K562 (cell line): ENCODE data around the gene ECHDC1. TPM values are rescaled to one million over a fixed set of nuclear protein-coding genes. Genes with fewer than 3 reads are reported as not detected.
A peak's percentile ranks its signal among the peaks of the same experiment; 100 is the strongest.

Source experiments
- ATAC-seq: fragments of 200-7000 bp; cut with Tn5 transposase; 3 replicates; pipeline ENCODE4 v1.9.1; 2020; ENCODE audit warnings: moderate library complexity
- BruUV-seq: library from RNA; stranded (reverse); fragments of 400-500 nt; replicated peaks from 2 replicates; lab custom pipeline; 2021; lab: Mats Ljungman, UMichigan
- CTCF ChIA-PET: fragments of 300-600 bp; formaldehyde crosslinking; extraction: SDS; loops from one replicate; lab custom pipeline; 2021; ENCODE audit warnings: low intra/inter-chr PET ratio; lab: Yijun Ruan, JAX
- POLR2A ChIA-PET: fragments of 300-600, 350-650 bp; sonication (Branson Sonifier 250); formaldehyde crosslinking; extraction: SDS; loops from one replicate; lab custom pipeline; 2021; ENCODE audit warnings: antibody characterized with exemption, inconsistent platforms; lab: Yijun Ruan, JAX
- DNase-seq, 4 experiments: peaks; one replicate each; pipeline versions ENCODE4 v3.0.0 to v3.0.0-alpha.2; 2011 to 2018; ENCODE audit warnings: low spot score in 3 of 4, mixed read lengths in 3 of 4; ENCODE audit errors: extremely low read depth in 1 of 4
- FAIRE-seq: peaks from 2 replicates; lab custom pipeline; 2011; peaks lifted over from hg19 to GRCh38; lab: Jason Lieb, UNC
- H2AFZ ChIP-seq: 2 replicates; pipeline ENCODE4 v1.6.0; 2011; ENCODE audit warnings: low read depth, low read length, control low read depth, inconsistent platforms
- H3K27ac ChIP-seq: fragments of 200-600 bp; 3 replicates; pipeline ENCODE4 v1.8.0; 2011; ENCODE audit warnings: low read depth, mild to moderate bottlenecking, control low read depth, inconsistent platforms, low read length, moderate library complexity, mixed read lengths; ENCODE audit errors: extremely low read depth
- H3K27me3 ChIP-seq, 2 experiments: fragments of 300-600 bp in 1 of 2; 2 replicates in 1 of 2; 3 replicates in 1 of 2; pipeline versions ENCODE4 v1.6.0 to v1.8.0; 2011; ENCODE audit warnings: inconsistent platforms in 2 of 2, low read length in 2 of 2, mild to moderate bottlenecking in 1 of 2, mixed read lengths in 1 of 2, moderate library complexity in 1 of 2; ENCODE audit not compliant: control insufficient read depth in 2 of 2, insufficient read depth in 2 of 2
- H3K36me3 ChIP-seq: fragments of 300-600 bp; 3 replicates; pipeline ENCODE4 v1.8.0; 2011; ENCODE audit warnings: mild to moderate bottlenecking, low read length, inconsistent platforms; ENCODE audit not compliant: control insufficient read depth, insufficient read depth
- H3K4me1 ChIP-seq, 2 experiments: fragments of 200-600 bp in 1 of 2; replicated peaks in 1 of 2; 2 replicates in 1 of 2; 3 replicates in 1 of 2; pipeline versions ENCODE4 v1.5.1 to v1.8.0; 2011; ENCODE audit warnings: inconsistent platforms in 2 of 2, low read length in 2 of 2, mild to moderate bottlenecking in 1 of 2, mixed read lengths in 1 of 2, moderate library complexity in 1 of 2; ENCODE audit not compliant: control insufficient read depth in 2 of 2, insufficient read depth in 2 of 2
- H3K4me2 ChIP-seq: 2 replicates; pipeline ENCODE4 v1.6.1; 2011; ENCODE audit warnings: low read length, control low read depth, inconsistent platforms, mixed read lengths; ENCODE audit not compliant: insufficient read depth
- H3K4me3 ChIP-seq: fragments of 200-600 bp; sonication (generic), shearing (Covaris generic); 2 replicates; pipeline ENCODE4 v1.5.1; 2016; ENCODE audit warnings: control low read depth, inconsistent platforms
- H3K79me2 ChIP-seq: fragments of 200-600 bp; 3 replicates; pipeline ENCODE4 v1.8.0; 2011; ENCODE audit warnings: low read length, inconsistent platforms; ENCODE audit not compliant: control insufficient read depth, insufficient read depth
- H3K9ac ChIP-seq, 2 experiments: 2 replicates each; pipeline versions ENCODE4 v1.6.0 to v1.6.1; 2011; ENCODE audit warnings: low read depth in 2 of 2, low read length in 2 of 2, control low read depth in 1 of 2, inconsistent platforms in 1 of 2, mild to moderate bottlenecking in 1 of 2, mixed read lengths in 1 of 2; ENCODE audit not compliant: insufficient read depth in 1 of 2
- H3K9me1 ChIP-seq: one replicate; pipeline ENCODE4 v1.6.0; 2011; ENCODE audit warnings: inconsistent platforms, mild to moderate bottlenecking, low read length, moderate library complexity; ENCODE audit not compliant: control insufficient read depth, insufficient read depth
- H3K9me3 ChIP-seq: replicated peaks from 2 replicates; pipeline ENCODE4 v1.5.1; 2011; ENCODE audit warnings: low read depth, low read length, inconsistent platforms; ENCODE audit not compliant: control insufficient read depth, insufficient read depth
- H4K20me1 ChIP-seq: replicated peaks from 2 replicates; pipeline ENCODE4 v1.6.1; 2011; ENCODE audit warnings: low read length, inconsistent platforms, mixed read lengths; ENCODE audit not compliant: control insufficient read depth, insufficient read depth
- BRD4 ChIP-seq: fragments of 200-600 bp; sonication (generic); IDR thresholded peaks from 2 replicates; pipeline ENCODE4 v1.6.1; 2017; ENCODE audit warnings: inconsistent platforms
- CBFA2T3 ChIP-seq: fragments of 450-650 bp; IDR thresholded peaks from 2 replicates; pipeline ENCODE4 v1.6.1; 2017
- EHMT2 ChIP-seq: fragments of 450-650 bp; IDR thresholded peaks from 2 replicates; pipeline ENCODE4 v1.6.1; 2018; ENCODE audit warnings: antibody characterized with exemption
- FOXK1 ChIP-seq: sonication (generic); formaldehyde crosslinking; IDR thresholded peaks from 2 replicates; pipeline ENCODE4 v1.8.0; 2022; ENCODE audit warnings: missing genetic modification reagents, mild to moderate bottlenecking, borderline replicate concordance
- HMGN3 ChIP-seq: IDR thresholded peaks from 2 replicates; pipeline ENCODE4 v1.6.1; 2011; ENCODE audit warnings: borderline replicate concordance, low read depth, mild to moderate bottlenecking, mixed read lengths, low read length; ENCODE audit not compliant: insufficient read length; ENCODE audit errors: extremely low read depth
- HNRNPH1 ChIP-seq: fragments of 200-400 bp; formaldehyde crosslinking; optimal IDR thresholded peaks from 2 replicates; pipeline ENCODE3; 2017; ENCODE audit warnings: low read depth, mild to moderate bottlenecking, low read length, moderate library complexity
- L3MBTL2 ChIP-seq: fragments of 450-650 bp; IDR thresholded peaks from 2 replicates; pipeline ENCODE4 v1.6.1; 2016; ENCODE audit warnings: mild to moderate bottlenecking, moderate library complexity
- MEF2A ChIP-seq: IDR thresholded peaks from 2 replicates; pipeline ENCODE4 v1.6.1; 2011; ENCODE audit warnings: low read depth, mild to moderate bottlenecking, low read length, moderate library complexity; ENCODE audit not compliant: control insufficient read depth
- MTF1 ChIP-seq: fragments of 250-450 bp; sonication (Bioruptor Pico); IDR thresholded peaks from 2 replicates; pipeline ENCODE4 v1.9.0; 2021; ENCODE audit warnings: moderate library complexity, mild to moderate bottlenecking, inconsistent platforms, borderline replicate concordance
- PHB2 ChIP-seq: fragments of 450-650 bp; IDR thresholded peaks from 2 replicates; pipeline ENCODE4 v1.6.1; 2017; ENCODE audit warnings: low read depth
- POLR2B ChIP-seq: fragments of 450-650 bp; IDR thresholded peaks from 2 replicates; pipeline ENCODE4 v1.6.1; 2018; ENCODE audit warnings: low read depth; ENCODE audit not compliant: partially characterized antibody
- SETDB1 ChIP-seq: IDR thresholded peaks from one replicate; pipeline ENCODE4 v1.6.1; 2012; ENCODE audit warnings: low read length, control low read depth, inconsistent platforms
- WGBS: fragments of 100-300 bp; shearing (Covaris generic); methylation state at CpG from one replicate; pipeline ENCODE4 v1.1.6; 2016; ENCODE audit warnings: low coverage, mixed read lengths; ENCODE audit not compliant: insufficient coverage; ENCODE audit errors: missing lambda C conversion rate; 5-methylcytosine and 5-hydroxymethylcytosine counted together
- in situ Hi-C: fragments of 300-500 bp; cut with MboI; formaldehyde crosslinking; loops from 4 replicates; pipeline ENCODE4 v1.15.0; 2018; ENCODE audit warnings: inconsistent platforms, mixed read lengths
- intact Hi-C: fragments of 100-400 bp; cut with micrococcal nuclease; formaldehyde crosslinking; loops from 2 replicates; pipeline ENCODE4 v1.14.2; 2022
- polyA plus RNA-seq, 8 experiments: library from polyadenylated mRNA; depleted of rRNA in 4 of 8; stranded (reverse) in 5 of 8; unstranded in 3 of 8; fragments of >200 nt; fragmentation: Nextera tagmentation in 2 of 8; fragmentation: Illumina TruSeq in 1 of 8; extraction: Ambion mirVana in 2 of 8; extraction: Trizol in 1 of 8; gene quantifications; 2 replicates each; pipeline versions ENCODE4 v1.2.1 to v1.2.3, GENCODE V29; 2011 to 2014; ENCODE audit warnings: inconsistent platforms in 1 of 8, missing spikeins in 1 of 8
- total RNA-seq, 7 experiments: library from RNA; depleted of rRNA in 6 of 7; stranded (reverse); fragments of >200 nt in 6 of 7; fragmentation: Illumina TruSeq in 2 of 7; extraction: Trizol in 2 of 7; gene quantifications; 2 replicates each; pipeline versions ENCODE4 v1.2.1 to v1.2.3, GENCODE V29; 2011 to 2021; ENCODE audit warnings: low replicate concordance in 1 of 7
- TF ChIP-seq, protein P1 (sequence below): fragments of 250-450 bp; sonication (Bioruptor Pico); IDR thresholded peaks from 2 replicates; pipeline ENCODE4 v1.5.1; 2021; ENCODE audit warnings: mild to moderate bottlenecking
- TF ChIP-seq, protein P2 (sequence below), 2 experiments: fragments of 450-650 bp; conservative IDR thresholded peaks; 2 replicates each; pipeline ENCODE4 v1.6.1; 2017; ENCODE audit warnings: mild to moderate bottlenecking in 2 of 2, moderate library complexity in 2 of 2

Gene ECHDC1
- total and polyA plus RNA-seq, 9 of the 15 experiments (the other 6 are each of a cell fraction or from before 2014, with no cell fraction given): 58.0 to 105 (median 78.6) TPM

DNA sequence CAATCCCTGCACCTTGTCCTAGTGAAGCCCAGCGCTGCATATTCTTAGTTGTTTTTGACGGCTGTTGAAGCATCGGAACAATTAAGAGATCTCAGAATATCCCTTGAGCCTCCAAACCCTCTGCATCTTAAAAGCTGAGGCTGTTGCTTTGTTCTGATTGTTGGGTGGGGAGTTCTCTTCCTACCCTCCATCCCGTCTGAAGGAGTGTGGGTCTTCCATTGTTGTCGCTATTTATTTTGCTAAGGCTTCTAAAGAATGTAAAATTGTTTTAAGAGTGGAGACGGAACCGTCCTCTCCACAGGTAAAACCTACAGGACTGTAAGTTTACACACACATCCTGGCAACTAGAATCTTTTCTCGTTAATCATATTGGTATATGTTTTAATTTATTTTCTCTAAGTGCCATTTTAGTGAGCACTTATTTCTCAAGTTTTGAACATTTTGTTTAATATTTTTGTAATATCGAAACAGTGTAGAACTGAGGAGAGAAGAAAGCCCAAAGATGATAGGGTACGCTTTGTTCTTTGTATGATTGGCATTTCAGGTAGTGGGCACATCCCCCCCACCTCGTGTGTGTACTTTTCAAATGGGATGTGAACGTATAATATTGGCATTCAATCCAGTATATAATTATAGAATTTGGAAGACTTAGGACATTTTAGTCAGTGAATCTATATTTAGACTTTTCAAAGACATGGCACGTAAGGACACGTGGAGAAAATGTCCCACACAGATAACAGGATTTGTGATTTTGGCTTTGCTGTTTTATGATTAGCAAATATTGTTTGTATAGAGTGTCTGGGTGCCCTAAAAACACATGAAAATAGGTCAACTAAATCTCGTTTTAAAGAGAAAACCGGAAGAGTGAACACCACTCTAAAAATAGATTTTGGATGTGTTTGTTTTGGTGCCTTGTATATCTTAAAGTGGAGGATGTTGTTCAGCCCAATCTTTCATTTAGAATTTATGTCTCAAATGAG is 75.5 kb downstream of the ECHDC1 start:
- peaks cover 61% of the 10 kb centered on the region for H3K79me2 ChIP-seq
- peaks cover 7% of the 10 kb centered on the region; the same call in 1 of the 2 replicates for H4K20me1 ChIP-seq
- H3K9ac ChIP-seq: peak overlapping the region; percentile 91 to 99
- no peaks in the 10 kb centered on the region for H3K27me3 ChIP-seq
- H3K27ac ChIP-seq: peak overlapping the region; percentile 88
- H3K4me1 ChIP-seq: peaks cover 0 to 8% of the 10 kb centered on the region in 2 experiments; a peak in 4 of 5 replicates
- FAIRE-seq: peak; percentile 69
- ChIA-PET POLR2A (interaction anchor here (0.7 to 2.2 kb wide), 3 partner anchors 8 to 1419 kb away, joined by 3 to 14 read pairs (median 10); no protein-coding TSS in a partner anchor), CTCF (no interaction called here)
- H3K36me3 ChIP-seq: no peaks in the 10 kb centered on the region
- H3K9me3 ChIP-seq: no peaks in the 10 kb centered on the region
- H3K4me2 ChIP-seq: peak overlapping the region; percentile 95
- peak; percentile 24 for ATAC-seq
- intact Hi-C loops (loop anchor here (2.0 to 5.0 kb wide), 2 partner anchors 76 to 77 kb away; no protein-coding TSS in a partner anchor), in situ Hi-C loops (no loop called here)
- H2AFZ ChIP-seq: peak overlapping the region; percentile 100
- BruUV-seq: TSS peak; percentile 40
- no peaks in the 10 kb centered on the region for H3K9me1 ChIP-seq
- DNase-seq: peak in 1 of 4 experiments; percentile 16
- H3K4me3 ChIP-seq: peak overlapping the region; percentile 78
- WGBS: 1% methylated on average over 16 of the region's 16 CpGs
- TF ChIP-seq SETDB1 (no peak), FOXK1 (CRISPR knock-in tag) (no peak), EHMT2 (no peak), POLR2B (no peak), MEF2A (peak; percentile 75), BRD4 (no peak), PHB2 (no peak), HNRNPH1 (no peak), CBFA2T3 (peak; percentile 44; the same call in 1 of the 2 replicates), HMGN3 (no peak), MTF1 (CRISPR knock-in tag) (no peak), L3MBTL2 (no peak)
- TF ChIP-seq, protein P1, sequence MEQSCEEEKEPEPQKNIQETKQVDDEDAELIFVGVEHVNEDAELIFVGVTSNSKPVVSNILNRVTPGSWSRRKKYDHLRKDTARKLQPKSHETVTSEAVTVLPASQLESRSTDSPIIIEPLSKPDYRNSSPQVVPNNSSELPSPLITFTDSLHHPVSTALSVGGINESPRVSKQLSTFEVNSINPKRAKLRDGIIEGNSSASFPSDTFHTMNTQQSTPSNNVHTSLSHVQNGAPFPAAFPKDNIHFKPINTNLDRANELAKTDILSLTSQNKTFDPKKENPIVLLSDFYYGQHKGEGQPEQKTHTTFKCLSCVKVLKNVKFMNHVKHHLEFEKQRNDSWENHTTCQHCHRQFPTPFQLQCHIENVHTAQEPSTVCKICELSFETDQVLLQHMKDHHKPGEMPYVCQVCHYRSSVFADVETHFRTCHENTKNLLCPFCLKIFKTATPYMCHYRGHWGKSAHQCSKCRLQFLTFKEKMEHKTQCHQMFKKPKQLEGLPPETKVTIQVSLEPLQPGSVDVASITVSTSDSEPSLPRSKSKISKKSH (CRISPR knock-in tag): no peak
- TF ChIP-seq, protein P2, sequence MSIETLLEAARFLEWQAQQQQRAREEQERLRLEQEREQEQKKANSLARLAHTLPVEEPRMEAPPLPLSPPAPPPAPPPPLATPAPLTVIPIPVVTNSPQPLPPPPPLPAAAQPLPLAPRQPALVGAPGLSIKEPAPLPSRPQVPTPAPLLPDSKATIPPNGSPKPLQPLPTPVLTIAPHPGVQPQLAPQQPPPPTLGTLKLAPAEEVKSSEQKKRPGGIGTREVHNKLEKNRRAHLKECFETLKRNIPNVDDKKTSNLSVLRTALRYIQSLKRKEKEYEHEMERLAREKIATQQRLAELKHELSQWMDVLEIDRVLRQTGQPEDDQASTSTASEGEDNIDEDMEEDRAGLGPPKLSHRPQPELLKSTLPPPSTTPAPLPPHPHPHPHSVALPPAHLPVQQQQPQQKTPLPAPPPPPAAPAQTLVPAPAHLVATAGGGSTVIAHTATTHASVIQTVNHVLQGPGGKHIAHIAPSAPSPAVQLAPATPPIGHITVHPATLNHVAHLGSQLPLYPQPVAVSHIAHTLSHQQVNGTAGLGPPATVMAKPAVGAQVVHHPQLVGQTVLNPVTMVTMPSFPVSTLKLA (conservative IDR thresholded peaks at IDR 0.05): peak; percentile 38 to 52; a peak in 2 of 4 replicates
